CMK (cell line): ENCODE measurements around the gene CDC25A.
"Not testable (repeated sequence)": the region's sequence is repeated elsewhere in the genome, so short reads cannot be mapped to it uniquely, and the experiment has no call there.

Experiments used
- DNase-seq: peaks from one replicate; pipeline ENCODE4 v3.0.0-alpha.2; 2010; ENCODE audit warnings: low read depth

Gene CDC25A

DNA sequence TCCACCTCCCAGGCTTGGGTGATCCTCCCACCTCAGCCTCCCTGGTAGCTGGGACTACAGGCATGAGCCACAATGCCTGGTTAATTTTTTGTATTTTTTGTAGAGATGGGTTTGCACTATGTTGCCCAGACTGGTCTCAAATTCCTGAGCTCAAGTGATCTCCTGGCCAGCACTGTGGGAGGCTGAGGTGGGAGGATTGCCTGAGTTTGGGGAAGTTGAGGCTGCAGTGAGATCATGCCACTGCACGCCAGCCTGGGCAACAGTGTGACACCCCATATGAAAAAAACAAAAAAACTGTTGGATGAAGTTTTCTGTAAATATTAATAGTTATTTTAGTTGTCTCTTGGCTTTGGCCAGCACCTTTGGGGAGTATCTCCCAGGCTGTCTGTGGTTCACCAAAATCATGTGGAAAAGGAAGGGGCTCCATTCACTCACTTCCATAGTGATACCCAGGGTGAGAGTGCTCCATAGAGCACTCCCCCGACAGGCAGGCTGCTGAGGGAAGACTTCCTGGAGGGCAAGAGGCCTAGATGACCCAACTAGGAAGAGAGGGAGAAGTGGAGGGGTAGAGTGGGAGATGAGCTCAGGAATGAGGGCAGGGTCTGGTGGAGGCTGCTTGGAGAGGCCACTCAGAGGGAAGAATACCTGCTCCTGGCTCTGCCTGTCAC is 47.1 kb downstream of the CDC25A start:
- peak; percentile 26 for DNase-seq

DNA sequence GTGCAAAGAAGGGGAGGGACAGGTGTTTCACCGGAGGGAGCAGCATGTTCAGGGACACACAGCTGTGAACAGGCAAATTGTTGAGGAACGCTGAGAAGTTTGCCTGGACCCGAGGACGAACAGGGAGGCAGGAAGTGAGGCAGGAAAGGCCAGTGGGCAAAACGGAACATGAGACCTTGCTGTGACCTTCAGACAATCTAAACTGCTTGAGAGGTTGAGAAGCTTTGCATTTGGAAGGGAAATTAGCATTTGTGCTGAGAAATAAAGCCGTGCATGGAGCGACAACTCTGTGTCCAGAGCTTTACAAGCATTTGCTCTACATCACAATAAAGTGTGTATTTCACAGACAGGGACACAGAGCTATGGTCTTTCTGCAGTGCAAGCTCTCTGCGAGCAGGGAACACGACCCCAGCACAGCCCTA is 47.9 kb downstream of the CDC25A start:
- DNase-seq, result no peak

DNA sequence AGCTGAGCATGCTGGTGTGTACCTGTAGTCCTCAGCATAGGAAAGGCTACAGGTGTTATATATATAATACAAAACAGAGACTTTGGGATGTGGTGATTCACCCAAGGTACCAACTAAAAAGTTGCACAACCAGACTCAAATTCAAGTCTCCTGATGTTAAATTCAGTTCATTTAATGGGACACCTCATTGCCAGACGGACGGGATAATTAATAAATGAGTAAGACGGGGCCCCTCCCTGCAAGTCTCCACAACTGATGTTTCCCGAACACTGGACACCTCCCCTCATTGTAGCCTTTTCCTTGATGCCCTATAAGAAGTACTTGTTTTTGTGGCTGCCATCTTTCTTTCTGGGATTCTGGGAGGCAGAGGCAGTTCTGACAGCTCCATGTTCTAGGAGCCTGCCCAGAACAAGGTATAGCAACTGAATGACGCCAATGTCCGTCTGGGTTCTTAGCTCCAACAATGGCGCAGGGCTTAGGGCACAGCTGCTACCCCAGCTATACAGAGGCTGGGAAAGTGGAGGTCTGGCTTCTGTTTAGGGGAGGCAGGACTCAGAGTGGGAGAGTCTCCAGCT is 50.7 kb downstream of the CDC25A start:
- no peak for DNase-seq

DNA sequence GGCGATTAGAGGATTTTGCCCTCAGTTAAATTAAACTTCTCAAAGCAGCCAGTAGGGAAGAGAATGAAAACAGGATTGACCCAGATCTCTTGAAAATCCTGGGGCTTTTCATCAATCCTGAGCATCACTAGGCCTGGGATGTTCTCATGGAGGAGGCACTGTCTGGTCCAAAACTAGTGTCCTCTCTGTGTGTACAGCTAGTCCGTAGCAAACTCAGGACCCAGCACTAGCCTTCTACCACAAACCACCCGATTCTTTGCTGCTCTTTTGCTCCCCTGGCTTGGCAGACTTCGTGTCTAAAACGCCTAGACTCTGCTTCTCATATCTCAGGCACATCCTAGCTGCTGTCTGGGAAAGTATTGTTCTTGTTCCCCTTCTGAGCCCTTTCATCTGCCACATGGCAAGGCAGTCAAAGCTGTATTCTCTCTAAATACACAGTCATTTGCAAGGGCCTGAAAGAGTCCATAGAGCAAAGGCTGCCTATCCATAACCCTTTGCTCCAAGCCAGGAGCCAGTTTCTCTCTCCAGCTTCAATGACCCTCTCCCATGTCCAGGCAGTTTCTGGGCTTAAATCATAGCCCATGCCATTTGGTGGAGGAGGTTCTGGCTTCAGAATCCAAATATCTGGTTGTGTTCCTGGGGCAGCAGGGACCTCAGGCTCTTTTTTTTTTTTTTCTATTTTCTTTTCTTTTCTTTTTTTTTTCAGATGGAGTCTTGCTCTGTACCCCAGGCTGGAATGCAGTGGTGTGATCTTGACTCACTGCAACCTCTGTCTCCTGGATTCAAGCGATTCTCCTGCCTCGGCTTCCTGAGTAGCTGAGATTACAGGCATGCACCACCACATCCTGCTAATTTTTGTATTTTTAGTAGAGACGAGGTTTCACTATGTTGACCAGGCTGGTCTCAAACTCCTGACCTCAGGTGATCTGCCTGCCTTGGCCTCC is 52.4 kb downstream of the CDC25A start:
- DNase-seq, result no peak

DNA sequence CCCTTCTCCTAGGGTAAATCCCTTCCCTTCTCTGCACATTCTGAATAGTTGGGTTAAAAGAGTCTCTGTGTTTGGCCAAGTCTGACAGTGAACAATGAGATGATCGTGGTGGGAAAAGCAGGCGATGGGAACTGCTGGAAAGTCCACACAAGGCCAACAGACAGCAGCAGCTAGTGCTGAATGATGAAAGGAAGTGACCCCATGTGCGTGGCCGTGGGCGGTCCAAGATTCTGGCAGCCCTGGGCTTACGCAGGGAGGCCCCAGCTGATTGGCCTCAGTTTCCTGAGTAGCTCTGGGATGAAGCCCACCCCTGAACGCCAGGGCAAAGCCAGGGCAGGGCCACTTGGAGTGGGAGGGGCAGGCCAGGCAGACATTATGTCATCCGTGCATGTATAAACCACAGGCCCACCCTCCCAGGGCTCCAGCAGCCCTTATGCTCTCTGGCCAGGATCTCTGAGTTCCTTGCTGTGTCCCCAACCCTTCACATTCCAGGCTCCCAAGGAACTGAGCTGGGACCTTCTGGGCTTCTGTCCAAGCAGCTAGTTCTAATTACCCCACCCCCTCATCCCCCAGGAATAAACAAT is 57.8 kb downstream of the CDC25A start:
- no peak for DNase-seq

DNA sequence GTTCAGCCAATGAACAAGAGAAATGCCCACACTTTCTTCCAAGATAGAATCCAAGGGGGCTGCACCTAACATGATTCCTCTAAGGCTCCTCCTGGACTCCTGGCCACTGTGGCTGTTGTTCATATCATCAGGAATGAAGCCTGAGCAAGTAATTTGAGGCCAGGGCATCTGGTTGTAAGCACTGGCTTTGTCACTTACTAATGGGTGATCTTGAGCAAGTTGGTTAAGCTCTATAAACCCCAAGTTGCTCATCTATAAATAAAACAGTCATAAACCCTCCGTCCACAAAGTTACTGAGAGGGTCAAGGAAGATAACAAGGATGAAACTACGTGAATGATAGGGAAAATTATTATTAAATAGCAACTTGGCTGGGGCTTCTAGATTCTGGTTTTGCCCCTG is 58.3 kb downstream of the CDC25A start:
- DNase-seq, result no peak

DNA sequence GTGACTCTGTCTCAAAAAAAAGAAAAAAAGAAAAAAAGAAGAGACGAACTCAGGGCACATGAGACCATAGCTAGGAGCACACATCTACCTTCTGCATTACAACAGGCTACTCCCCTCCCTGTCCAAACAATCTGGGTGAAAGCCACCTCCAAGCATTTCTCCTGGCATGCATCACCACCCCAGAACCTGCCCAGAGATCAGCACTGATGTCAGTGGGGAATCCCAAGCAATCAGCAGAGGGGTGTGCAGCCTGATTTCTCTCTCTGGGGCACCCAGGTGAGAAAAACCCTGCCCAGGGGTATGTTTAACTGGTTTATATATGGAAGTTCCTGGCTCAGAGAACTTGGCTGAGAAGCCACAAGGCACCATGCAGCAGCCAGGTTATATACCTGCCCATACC is 59.4 kb downstream of the CDC25A start:
- no peak for DNase-seq

DNA sequence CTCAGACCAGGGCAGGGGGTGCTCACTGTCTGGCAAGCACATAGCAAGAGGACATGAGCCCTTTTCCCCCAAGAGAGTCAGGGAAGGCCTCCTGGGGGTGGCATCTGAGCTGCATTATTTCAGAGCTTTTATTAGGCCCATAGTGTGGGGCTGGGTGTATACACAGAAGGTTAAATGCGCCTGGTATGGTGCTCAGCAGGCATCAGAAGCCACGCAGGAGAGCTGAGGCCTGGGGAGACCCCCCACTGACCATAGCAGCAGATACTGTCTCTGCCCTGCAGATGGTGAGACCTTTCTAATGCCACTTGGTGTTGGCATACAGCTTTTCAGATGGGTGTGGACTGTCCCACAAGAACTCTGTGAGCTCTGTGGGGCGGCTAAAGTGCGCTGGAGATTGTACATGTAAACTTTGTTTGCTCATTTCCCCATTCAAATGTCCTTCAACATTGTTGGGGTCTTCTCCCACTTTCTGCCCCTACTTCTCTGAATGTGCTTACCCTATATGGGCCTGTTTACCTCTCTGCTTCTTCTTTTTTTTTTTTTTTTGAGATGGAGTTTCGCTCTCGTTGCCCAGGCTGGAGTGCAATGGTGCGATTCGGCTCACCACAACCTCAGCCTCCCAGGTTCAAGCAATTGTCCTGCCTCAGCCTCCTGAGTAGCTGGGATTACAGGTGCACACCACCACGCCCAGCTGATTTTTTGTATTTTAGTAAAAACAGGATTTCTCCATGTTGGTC is 62.2 kb downstream of the CDC25A start:
- DNase-seq, result no peak

DNA sequence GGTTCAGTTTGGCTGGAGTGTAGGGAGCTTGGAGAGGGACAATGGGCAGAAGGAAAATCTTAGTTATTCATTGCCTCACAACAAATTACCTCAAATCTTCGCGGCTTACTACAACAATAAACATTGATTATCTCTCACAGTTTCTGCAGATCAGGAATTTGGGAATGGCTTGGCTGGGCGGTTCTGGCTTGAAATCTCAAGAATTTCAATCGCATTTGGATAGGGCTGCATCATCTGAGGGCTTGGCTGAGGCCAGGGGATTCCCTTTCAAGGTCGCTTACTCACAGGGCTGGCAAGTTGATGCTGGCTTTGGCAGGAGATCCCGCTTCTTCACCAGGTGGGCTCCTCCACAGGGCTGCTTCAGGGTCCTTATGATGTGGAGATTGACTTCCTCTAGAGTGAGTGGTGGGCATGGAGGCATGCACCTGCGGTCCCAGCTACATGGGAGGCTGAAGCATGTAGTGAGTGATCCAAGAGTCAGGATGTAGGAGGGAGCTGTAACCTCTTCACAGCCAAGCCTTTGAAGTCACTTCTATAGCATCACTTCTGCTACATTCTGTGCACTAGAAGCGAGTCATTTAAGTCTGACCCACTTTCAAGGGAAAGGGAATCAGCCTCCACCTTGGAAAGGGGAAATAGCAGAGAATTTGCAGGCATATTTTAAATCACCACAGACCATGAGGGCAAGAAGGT is 63.1 kb downstream of the CDC25A start:
- no peak for DNase-seq

DNA sequence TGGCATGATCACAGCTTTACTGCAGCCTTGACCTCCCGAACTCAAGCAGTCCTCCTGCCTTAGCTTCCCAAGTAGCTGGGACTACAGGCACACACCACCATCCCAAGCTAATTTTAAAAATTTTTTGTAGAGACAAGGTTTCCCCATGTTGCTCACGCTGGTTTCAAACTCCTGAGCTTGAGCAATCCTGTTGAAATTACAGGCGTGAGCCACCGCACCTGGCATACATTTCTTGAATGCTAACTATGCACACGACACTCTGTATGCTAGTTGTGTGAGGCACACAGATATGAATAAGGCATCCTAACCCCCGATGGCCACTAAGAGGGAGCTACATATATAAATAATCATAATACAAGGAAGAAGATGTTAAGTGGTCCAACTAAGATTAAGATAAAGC is 64.9 kb downstream of the CDC25A start:
- DNase-seq, result no peak

DNA sequence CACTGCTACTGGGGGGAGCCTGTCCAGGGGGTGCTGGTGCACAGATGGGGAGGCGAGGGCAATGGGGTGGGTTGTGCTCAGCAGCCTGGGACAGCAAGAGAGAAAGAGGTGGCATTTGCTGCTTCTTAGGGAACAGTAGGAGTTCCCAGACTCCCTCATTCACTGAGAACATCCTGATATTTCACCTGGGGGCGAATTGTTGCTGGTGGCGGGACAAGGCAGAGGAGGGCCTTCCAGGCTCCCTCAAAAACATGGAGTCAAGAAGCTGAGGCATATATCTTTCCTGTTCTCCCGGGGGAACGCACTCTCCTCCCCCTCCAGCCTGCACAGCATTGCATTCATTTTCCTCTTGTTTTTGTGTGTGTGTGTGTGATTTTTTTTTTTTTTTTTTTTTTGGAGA is 65.7 kb downstream of the CDC25A start:
- DNase-seq, result no peak

DNA sequence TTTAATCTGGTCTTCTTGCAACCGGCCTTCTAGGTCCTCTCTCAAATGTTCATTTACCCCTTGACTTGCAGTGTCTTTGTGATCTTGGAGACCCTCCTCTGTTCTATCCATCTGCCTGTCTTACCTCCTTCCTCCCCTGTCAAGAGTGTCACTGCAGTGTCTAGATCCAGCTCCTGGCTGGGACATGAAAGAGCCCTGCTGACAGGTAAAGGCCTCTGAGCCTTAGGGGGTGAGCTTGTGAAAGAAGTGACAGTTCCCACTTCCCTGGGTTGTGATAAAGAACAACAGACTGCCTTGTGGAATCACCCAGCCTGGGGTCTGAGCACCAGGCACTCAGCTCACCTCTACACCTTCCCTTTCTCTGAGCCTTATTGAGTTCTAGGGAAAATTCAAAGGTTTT is 68.0 kb downstream of the CDC25A start:
- no peak for DNase-seq

DNA sequence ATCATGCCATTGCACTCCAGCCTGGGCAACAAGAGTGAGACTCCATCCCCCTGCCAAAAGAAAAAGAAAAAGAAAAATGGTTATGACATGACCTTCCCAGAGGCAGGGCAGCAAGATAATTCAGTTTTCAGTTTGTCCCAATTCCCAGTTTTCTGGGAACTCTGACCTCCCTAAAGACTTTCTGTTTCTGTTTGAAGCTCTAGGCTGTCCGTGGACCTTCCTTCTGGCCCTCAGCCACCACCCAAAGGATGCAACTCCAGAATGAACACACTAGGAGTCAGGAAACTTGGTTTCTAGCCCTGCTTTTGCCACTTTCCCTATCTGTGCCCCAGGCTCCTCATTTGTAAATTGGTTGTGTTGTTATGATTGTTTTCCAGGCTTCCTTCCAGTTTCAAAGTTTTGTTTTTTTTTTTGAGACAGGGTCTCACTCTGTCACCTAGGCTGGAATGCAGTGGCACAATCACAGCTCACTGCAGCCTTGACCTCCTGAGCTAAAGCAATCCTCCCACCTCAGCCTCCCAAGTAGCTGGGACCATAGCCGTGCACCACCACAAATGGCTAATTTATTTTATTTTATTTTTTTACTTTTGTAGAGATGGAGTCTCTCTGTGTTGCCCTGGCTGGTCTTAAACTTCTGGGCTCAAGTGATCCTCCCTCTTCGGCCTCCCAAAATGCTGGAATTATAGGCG is 68.6 kb downstream of the CDC25A start:
- DNase-seq, result no peak

DNA sequence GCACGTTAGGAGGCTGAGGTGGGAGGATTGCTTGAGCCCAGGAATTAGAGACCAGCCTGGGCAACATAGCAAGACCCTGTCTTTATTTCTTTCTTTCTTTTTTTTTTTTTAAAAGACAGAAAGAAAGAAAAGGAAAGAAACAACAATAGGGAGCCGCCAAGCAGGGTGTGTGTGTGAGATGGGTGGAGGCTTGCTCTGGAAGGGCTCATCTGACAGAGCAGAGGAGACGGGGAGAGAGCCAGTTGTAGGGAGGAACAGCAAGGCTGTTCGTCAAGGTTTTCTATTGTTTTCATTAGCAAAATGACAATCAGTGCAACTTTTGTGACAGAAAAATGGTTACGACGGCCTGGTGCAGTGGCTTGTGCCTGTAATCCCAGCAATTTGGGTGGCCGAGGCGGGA is 69.3 kb downstream of the CDC25A start:
- no peak for DNase-seq

DNA sequence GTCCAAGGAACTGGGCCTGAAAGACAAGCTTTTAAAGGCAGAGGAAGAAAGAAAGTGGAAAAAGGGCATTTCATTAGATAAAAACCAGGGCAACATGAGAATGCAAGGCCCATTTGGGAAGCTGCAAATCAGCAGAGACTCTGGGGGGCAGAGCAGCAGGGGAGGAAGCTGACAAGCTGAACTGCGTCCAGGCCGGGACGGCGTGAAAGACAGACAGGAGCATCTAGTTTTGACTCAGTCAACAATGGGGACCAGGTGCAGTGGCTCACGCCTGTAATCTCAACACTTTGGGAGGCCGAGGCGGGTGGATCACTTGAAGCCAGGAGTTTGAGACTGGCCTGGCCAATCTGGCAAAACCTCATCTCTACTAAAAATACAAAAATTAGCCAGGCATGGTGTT is 69.9 kb downstream of the CDC25A start:
- DNase-seq, result no peak

DNA sequence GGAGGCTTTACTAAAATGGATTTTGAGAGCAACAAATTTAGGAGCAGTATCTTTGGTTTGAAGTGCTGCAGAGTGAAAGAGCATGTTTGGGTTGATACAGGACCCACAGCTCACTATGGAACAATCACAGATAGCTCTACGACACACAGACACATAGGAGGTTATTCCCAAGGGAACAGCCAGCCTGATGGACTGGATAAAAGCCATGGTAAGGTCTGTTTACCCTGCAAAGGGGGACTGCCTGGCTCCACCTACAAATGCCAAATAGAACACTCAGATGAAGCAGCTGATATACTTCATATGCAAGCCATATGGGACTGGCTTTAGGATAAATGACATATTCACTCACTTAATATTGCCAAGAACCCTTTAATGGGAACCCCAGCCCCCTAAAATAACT is 75.4 kb downstream of the CDC25A start:
- no peak for DNase-seq

DNA sequence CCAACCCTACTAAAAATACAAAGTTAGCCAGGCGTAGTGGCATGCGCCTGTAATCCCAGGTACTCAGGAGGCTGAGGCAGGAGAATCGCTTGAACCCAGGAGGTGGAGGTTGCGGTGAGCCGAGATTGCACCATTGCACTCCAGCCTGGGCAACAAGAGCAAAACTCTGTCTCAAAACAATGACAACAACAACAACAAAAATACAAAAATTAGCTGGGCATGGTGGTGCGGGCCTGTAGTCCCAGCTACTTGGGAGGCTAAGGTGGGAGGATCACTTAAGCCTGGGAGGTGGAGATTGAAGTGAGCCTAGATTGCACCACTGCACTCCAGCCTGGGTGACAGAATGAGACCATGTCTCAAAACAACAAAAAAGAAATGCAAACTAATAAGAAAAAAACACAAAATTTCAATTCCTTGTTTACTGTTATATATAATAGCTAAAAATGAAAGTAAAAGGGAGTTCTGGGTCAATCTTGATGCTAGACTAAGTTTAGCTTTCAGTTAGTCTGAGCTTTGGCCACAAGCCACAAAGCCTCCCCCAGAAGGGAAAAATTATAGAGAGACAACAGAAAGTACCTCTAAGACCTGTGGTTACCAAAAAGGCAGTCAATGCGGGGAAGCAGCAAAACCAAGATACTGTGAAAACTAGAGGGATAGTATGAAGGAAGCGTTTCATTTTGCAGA is 76.0 kb downstream of the CDC25A start:
- not testable (repeated sequence) for DNase-seq

DNA sequence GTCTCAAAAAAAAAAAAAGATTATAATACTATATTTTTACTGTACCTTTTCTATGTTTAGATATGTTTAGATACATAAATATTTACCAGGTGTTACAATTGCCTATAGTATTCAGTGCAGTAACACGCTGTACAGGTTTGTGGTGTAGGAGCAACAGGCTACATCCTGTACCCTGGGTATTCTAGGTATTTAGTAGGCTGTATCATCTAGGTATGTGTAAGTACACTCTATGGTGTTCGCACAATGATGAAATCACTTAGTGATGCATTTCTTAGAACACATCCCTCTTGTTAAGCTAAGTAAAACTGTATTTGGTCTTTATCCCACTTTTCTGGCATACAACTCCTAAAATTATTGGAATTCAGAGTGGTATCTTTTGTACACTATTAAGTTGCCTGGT is 77.8 kb downstream of the CDC25A start:
- no peak for DNase-seq

DNA sequence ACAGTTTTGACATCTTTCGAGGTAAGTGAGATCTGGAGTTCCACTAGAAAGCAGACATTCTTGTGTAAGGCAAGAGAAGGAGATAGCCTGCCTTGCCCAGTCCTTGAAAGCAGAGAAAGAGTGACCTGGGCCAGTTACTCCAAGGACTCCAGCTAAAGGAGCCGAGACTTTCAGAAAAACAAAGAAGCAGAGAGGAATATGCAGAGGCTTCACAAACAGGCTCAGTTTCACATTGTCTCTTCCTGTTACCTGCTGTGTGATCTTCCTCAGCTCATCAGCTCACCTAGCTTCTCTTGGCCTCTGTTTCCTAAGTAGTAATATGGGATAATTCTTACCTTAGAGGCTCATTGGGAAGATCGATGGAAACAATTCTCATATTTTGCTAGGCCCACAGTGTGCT is 81.0 kb downstream of the CDC25A start:
- no peak for DNase-seq
